ENCODE results near the gene PRAMEF2.
"Not testable (repeated sequence)": the region's sequence is repeated elsewhere in the genome, so short reads cannot be mapped to it uniquely, and the experiment has no call there.

Gene PRAMEF2

DNA sequence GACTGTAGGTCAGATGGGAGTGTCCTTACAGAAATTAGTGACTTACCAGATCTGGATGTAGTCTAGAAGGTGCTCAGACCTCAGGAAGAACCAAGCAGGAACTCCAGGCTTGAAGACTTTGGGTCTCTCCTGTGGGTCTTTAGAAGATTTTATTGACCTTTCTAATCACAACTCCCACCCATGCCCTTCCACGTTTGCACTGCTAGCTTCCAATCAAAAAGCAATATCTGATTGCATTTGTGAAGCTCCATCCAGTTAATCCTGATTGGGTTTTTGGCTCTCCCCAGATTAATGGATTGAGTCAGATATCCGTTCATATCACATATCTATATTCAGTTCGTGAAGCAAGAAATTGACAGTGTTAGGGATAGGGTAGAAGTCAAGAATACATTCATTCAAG is 25.6 kb upstream of the PRAMEF2 start, which contains the start of gene PRAMEF11:
Gene PRAMEF11, minus strand, starts transcription at position 101 of the 400 bp plus-strand sequence. CDS start 2,621 bp downstream, outside the sequence.
- TF ChIP-seq FOXP2 (optimal IDR thresholded peaks at IDR 0.05; ENCODE audit: borderline replicate concordance, extremely low read depth, extremely low read length, insufficient read depth); POLR2AphosphoS5 (IDR thresholded peaks at IDR 0.05; ENCODE audit: low read depth, low read length); TAF1 (IDR thresholded peaks at IDR 0.05; ENCODE audit: borderline replicate concordance, insufficient read depth, low read length): not testable (repeated sequence)

DNA sequence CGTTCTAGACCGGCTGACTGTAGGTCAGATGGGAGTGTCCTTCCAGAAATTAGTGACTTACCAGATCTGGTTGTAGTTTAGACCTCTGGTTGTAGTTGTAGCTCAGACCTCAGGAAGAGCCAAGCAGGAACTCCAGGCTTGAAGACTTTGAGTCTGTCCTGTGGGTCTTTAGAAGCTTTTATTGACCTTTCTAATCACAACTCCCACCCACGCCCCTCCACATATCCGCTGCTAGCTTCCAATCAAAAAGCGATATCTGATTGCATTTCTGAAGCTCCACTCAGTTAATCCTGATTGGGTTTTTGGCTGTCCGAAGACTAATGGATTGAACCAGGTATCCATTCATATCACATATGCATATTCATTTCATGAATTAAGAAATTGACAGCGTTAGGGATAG is 8.3 kb upstream of the PRAMEF2 start, which contains the start of gene HNRNPCL1:
Gene HNRNPCL1, minus strand, starts transcription at position 101 of the 400 bp plus-strand sequence. CDS start 431 bp downstream, outside the sequence.
- TF ChIP-seq, protein P1, sequence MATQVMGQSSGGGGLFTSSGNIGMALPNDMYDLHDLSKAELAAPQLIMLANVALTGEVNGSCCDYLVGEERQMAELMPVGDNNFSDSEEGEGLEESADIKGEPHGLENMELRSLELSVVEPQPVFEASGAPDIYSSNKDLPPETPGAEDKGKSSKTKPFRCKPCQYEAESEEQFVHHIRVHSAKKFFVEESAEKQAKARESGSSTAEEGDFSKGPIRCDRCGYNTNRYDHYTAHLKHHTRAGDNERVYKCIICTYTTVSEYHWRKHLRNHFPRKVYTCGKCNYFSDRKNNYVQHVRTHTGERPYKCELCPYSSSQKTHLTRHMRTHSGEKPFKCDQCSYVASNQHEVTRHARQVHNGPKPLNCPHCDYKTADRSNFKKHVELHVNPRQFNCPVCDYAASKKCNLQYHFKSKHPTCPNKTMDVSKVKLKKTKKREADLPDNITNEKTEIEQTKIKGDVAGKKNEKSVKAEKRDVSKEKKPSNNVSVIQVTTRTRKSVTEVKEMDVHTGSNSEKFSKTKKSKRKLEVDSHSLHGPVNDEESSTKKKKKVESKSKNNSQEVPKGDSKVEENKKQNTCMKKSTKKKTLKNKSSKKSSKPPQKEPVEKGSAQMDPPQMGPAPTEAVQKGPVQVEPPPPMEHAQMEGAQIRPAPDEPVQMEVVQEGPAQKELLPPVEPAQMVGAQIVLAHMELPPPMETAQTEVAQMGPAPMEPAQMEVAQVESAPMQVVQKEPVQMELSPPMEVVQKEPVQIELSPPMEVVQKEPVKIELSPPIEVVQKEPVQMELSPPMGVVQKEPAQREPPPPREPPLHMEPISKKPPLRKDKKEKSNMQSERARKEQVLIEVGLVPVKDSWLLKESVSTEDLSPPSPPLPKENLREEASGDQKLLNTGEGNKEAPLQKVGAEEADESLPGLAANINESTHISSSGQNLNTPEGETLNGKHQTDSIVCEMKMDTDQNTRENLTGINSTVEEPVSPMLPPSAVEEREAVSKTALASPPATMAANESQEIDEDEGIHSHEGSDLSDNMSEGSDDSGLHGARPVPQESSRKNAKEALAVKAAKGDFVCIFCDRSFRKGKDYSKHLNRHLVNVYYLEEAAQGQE (IDR thresholded peaks at IDR 0.05; ENCODE audit: insufficient read depth in 1 of 2, low read depth in 2 of 2, low read length in 2 of 2): not testable (repeated sequence)
- not testable (repeated sequence) for TF ChIP-seq TAF1 (IDR thresholded peaks at IDR 0.05; ENCODE audit: borderline replicate concordance, insufficient read depth, low read length); FOXP2 (optimal IDR thresholded peaks at IDR 0.05; ENCODE audit: borderline replicate concordance, extremely low read depth, extremely low read length, insufficient read depth)

DNA sequence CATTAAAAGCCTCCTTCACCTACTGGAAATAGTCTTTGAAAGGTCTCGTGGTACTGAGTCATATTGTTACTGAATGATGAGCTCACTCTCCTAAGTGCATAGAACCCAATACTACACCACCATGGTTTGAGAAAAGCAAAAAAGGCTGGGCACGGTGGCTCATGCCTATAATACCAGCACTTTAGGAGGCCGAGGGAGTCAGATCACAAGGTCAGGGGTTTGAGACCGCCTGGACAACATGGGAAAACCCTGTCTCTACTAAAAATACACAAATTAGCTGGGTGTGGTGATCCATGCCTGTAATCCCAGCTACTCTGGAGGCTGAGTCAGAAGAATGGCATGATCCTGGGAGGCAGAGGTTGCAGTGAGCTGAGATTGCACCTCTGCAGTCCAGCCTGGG is 5.1 kb upstream of the PRAMEF2 start:
- no peak for TF ChIP-seq SIN3A (IDR thresholded peaks at IDR 0.05; ENCODE audit: borderline replicate concordance, insufficient read depth, low read length)
- TF ChIP-seq, protein P1 (IDR thresholded peaks at IDR 0.05; ENCODE audit: insufficient read depth in 1 of 2, low read depth in 2 of 2, low read length in 2 of 2): no peak
- TF ChIP-seq POLR2AphosphoS5 (IDR thresholded peaks at IDR 0.05; ENCODE audit: low read depth, low read length): no peak
- TF ChIP-seq FOXP2 (optimal IDR thresholded peaks at IDR 0.05; ENCODE audit: borderline replicate concordance, extremely low read depth, extremely low read length, insufficient read depth): no peak
- no peak for TF ChIP-seq TAF1 (IDR thresholded peaks at IDR 0.05; ENCODE audit: borderline replicate concordance, insufficient read depth, low read length)

DNA sequence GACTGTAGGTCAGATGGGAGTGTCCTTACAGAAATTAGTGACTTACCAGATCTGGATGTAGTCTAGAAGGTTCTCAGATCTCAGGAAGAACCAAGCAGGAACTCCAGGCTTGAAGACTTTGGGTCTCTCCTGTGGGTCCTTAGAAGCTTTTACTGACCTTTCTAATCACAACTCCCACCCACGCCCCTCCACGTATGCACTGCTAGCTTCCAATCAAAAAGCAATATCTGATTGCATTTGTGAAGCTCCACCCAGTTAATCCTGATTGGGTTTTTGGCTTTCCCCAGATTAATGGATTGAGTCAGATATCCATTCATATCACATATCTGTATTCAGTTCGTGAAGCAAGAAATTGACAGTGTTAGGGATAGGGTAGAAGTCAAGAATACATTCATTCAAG is 29.2 kb downstream of the PRAMEF2 start, which contains the start of gene PRAMEF4:
Gene PRAMEF4, minus strand, starts transcription at position 101 of the 400 bp plus-strand sequence. CDS start 2,807 bp downstream, outside the sequence.
- TF ChIP-seq TAF1 (IDR thresholded peaks at IDR 0.05; ENCODE audit: borderline replicate concordance, insufficient read depth, low read length); SIN3A (IDR thresholded peaks at IDR 0.05; ENCODE audit: borderline replicate concordance, insufficient read depth, low read length); POLR2AphosphoS5 (IDR thresholded peaks at IDR 0.05; ENCODE audit: low read depth, low read length): not testable (repeated sequence)

DNA sequence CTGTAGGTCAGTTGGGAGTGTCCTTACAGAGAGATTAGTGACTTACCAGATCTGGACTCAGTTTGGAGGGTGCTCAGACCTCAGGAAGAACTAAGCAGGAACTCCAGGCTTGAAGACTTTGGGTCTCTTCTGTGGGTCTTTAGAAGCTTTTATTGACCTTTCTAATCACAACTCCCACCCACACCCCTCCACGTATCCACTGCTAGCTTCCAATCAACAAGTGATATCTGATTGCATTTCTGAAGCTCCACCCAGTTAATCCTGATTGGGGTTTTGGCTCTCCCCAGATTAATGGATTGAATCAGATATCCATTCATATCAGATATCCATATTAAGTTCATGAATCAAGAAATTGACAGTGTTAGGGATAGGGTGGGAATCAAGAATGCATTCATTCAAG is 41.3 kb downstream of the PRAMEF2 start, which contains the start of gene PRAMEF10:
Gene PRAMEF10, minus strand, starts transcription at position 101 of the 400 bp plus-strand sequence. CDS start 2,423 bp downstream, outside the sequence.
- TF ChIP-seq FOXP2 (optimal IDR thresholded peaks at IDR 0.05; ENCODE audit: borderline replicate concordance, extremely low read depth, extremely low read length, insufficient read depth); SIN3A (IDR thresholded peaks at IDR 0.05; ENCODE audit: borderline replicate concordance, insufficient read depth, low read length); POLR2AphosphoS5 (IDR thresholded peaks at IDR 0.05; ENCODE audit: low read depth, low read length): not testable (repeated sequence)

Data from PFSK-1 (cell line).